Measurements from ENCODE around the gene IER3IP1. TPM values are rescaled to one million over a fixed set of nuclear protein-coding genes. Genes with fewer than 3 reads are reported as not detected.
"Not testable (repeated sequence)": the region's sequence is repeated elsewhere in the genome, so short reads cannot be mapped to it uniquely, and the experiment has no call there.

The IER3IP1 gene
- total RNA-seq, 2 experiments from 2014 or later: 5.5 to 11.6 TPM

- ChIA-PET POLR2A (no interaction called here), CTCF (ENCODE audit: unreplicated experiment) (no interaction called here)
- no peak overlapping the region for H2AFZ ChIP-seq (ENCODE audit: low read length)
- intact Hi-C loops (cut with micrococcal nuclease; ENCODE audit: unreplicated experiment): no loop called here
- no peak for DNase-seq (ENCODE audit: low spot score)
- H3K27ac ChIP-seq (ENCODE audit: low read depth, low read length, poor library complexity, severe bottlenecking): no peak overlapping the region
- no peaks in the 10 kb centered on the region for H3K4me1 ChIP-seq (ENCODE audit: insufficient read depth, low read length, poor library complexity, severe bottlenecking)
- H3K4me3 ChIP-seq (ENCODE audit: low read depth, low read length, poor library complexity, severe bottlenecking): no peak overlapping the region
- H3K36me3 ChIP-seq (ENCODE audit: insufficient read depth, low read length): no peaks in the 10 kb centered on the region
- no TSS peak for BruUV-seq (replicated peaks)
- H3K9me2 ChIP-seq (ENCODE audit: insufficient read depth, low read length): no peaks in the 10 kb centered on the region
- H3K4me2 ChIP-seq (ENCODE audit: low read length): no peak overlapping the region
- H4K20me1 ChIP-seq (ENCODE audit: insufficient read depth, low read length): no peaks in the 10 kb centered on the region
- TF ChIP-seq EZH2phosphoT487 (IDR thresholded peaks at IDR 0.05; ENCODE audit: borderline replicate concordance, low read depth, low read length): no peak
- TF ChIP-seq, protein P1, sequence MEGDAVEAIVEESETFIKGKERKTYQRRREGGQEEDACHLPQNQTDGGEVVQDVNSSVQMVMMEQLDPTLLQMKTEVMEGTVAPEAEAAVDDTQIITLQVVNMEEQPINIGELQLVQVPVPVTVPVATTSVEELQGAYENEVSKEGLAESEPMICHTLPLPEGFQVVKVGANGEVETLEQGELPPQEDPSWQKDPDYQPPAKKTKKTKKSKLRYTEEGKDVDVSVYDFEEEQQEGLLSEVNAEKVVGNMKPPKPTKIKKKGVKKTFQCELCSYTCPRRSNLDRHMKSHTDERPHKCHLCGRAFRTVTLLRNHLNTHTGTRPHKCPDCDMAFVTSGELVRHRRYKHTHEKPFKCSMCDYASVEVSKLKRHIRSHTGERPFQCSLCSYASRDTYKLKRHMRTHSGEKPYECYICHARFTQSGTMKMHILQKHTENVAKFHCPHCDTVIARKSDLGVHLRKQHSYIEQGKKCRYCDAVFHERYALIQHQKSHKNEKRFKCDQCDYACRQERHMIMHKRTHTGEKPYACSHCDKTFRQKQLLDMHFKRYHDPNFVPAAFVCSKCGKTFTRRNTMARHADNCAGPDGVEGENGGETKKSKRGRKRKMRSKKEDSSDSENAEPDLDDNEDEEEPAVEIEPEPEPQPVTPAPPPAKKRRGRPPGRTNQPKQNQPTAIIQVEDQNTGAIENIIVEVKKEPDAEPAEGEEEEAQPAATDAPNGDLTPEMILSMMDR (conservative IDR thresholded peaks at IDR 0.05; ENCODE audit: low read length): no peak
- H3K9me3 ChIP-seq (ENCODE audit: low read length): 0 out of 2 replicates have a peak, but pooled peaks cover 12% of the 10 kb centered on the region
- no peaks in the 10 kb centered on the region for H3K79me2 ChIP-seq (ENCODE audit: insufficient read depth, low read depth, low read length)
Measured at GRCh38 chr18:47187721-47188120, 11.6 kb upstream of the IER3IP1 start.

DNA sequence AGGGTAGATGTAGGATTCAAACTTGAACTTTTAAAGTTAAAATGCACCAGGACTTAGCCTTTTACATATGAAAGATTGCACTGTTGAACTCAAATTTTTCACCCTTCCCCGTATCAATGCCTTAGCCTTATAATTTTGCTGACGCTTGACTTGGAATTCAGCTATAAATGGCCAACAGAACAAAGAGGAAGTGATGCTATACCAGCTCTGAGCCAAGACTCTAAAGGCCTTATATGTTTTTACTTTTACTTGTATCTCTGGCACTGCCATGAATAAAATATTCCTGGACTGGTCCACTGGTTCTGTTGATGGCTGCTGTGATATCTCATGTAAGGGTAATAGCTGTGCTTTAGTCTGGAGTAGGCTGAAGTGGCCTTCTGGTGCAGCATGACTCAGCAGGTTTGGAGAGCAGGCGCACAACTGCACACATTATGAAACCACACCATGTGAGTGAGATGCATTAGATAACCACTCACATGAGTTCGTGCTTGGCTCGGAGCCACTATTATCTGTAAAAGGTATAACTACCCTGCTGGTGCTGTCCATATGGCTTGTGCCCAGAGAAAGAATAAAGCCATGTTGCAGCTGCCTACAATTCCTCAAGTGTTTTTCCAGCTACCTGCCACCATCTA is 8.4 kb upstream of the IER3IP1 start:
- DNase-seq (ENCODE audit: low spot score): peak; percentile 70
- TF ChIP-seq, protein P1 (conservative IDR thresholded peaks at IDR 0.05; ENCODE audit: low read length): no peak
- no peak for TF ChIP-seq EZH2phosphoT487 (IDR thresholded peaks at IDR 0.05; ENCODE audit: borderline replicate concordance, low read depth, low read length)
- no peak overlapping the region for H3K4me2 ChIP-seq (ENCODE audit: low read length)
- no peak overlapping the region for H3K27ac ChIP-seq (ENCODE audit: low read depth, low read length, poor library complexity, severe bottlenecking)
- no peak overlapping the region for H2AFZ ChIP-seq (ENCODE audit: low read length)
- H4K20me1 ChIP-seq (ENCODE audit: insufficient read depth, low read length): no peaks in the 10 kb centered on the region
- H3K9me3 ChIP-seq (ENCODE audit: low read length): 0 out of 2 replicates have a peak, but pooled peaks cover 12% of the 10 kb centered on the region
- intact Hi-C loops (cut with micrococcal nuclease; ENCODE audit: unreplicated experiment): no loop called here
- BruUV-seq (replicated peaks): no TSS peak
- no peaks in the 10 kb centered on the region for H3K36me3 ChIP-seq (ENCODE audit: insufficient read depth, low read length)
- H3K9me2 ChIP-seq (ENCODE audit: insufficient read depth, low read length): no peaks in the 10 kb centered on the region
- ChIA-PET POLR2A (no interaction called here), CTCF (ENCODE audit: unreplicated experiment) (no interaction called here)
- H3K4me1 ChIP-seq (ENCODE audit: insufficient read depth, low read length, poor library complexity, severe bottlenecking): peaks cover 8% of the 10 kb centered on the region
- no peak overlapping the region for H3K4me3 ChIP-seq (ENCODE audit: low read depth, low read length, poor library complexity, severe bottlenecking)
- no peaks in the 10 kb centered on the region for H3K79me2 ChIP-seq (ENCODE audit: insufficient read depth, low read depth, low read length)

GRCh38 chr18:47182156-47182555 is 6.0 kb upstream of the IER3IP1 start:
- H3K9me2 ChIP-seq (ENCODE audit: insufficient read depth, low read length); H3K79me2 ChIP-seq (ENCODE audit: insufficient read depth, low read depth, low read length); H3K4me2 ChIP-seq (ENCODE audit: low read length); DNase-seq (ENCODE audit: low spot score); H3K4me3 ChIP-seq (ENCODE audit: low read depth, low read length, poor library complexity, severe bottlenecking); H2AFZ ChIP-seq (ENCODE audit: low read length); BruUV-seq (replicated peaks); H3K27ac ChIP-seq (ENCODE audit: low read depth, low read length, poor library complexity, severe bottlenecking); POLR2A ChIA-PET; H3K4me1 ChIP-seq (ENCODE audit: insufficient read depth, low read length, poor library complexity, severe bottlenecking); CTCF ChIA-PET (ENCODE audit: unreplicated experiment); H4K20me1 ChIP-seq (ENCODE audit: insufficient read depth, low read length); intact Hi-C loops (cut with micrococcal nuclease; ENCODE audit: unreplicated experiment); H3K36me3 ChIP-seq (ENCODE audit: insufficient read depth, low read length): not testable (repeated sequence)
- 0 out of 2 replicates have a peak, but pooled peaks cover 12% of the 10 kb centered on the region for H3K9me3 ChIP-seq (ENCODE audit: low read length)
